ENCODE results near the gene GUCY1A1.

The GUCY1A1 gene

GRCh38 chr4:155694100-155694785 lies 27.6 kb downstream of the GUCY1A1 start:
- DNase-seq: no peak

DNA sequence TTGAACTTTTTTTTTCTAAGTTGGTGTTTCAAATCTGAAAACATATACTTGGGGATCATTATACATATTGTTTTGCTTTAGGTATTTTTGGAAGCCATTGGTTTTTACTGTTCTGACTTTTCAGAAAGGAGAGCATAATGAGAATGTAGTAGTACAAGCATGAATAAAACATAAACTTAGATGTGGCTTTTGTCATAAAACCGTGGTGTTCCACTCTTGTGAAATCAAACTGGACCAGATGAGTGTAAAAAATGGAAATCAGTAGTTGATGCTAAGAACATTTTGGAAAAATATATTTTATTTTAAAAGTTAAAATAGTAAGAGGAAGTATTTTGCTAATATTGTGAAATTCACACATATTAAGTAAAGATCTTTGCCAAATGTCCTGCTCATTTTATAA lies 29.6 kb downstream of the GUCY1A1 start:
- DNase-seq: no peak

GRCh38 chr4:155696726-155697125 lies 30.1 kb downstream of the GUCY1A1 start:
- no peak for DNase-seq

DNA sequence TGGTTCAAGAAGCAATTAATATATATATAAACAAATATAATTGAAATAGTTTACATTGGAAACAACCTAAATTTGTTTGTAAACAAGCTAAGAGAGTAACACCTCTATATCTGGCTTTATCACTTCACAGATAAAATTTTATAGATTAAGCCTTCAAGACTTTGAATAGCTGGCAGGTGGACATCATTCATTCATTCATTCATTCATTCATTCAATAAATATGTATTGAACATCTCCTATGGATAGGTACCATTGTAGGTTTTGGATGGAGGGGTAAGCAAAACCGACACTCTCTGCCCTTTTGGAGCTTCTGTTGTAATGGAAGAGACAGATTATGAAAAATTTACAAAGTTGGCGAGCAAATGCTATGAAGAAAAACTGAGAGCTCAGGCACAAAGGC lies 35.2 kb downstream of the GUCY1A1 start:
- no peak for DNase-seq

GRCh38 chr4:155703486-155704247 lies 37.0 kb downstream of the GUCY1A1 start:
- DNase-seq: no peak

DNA sequence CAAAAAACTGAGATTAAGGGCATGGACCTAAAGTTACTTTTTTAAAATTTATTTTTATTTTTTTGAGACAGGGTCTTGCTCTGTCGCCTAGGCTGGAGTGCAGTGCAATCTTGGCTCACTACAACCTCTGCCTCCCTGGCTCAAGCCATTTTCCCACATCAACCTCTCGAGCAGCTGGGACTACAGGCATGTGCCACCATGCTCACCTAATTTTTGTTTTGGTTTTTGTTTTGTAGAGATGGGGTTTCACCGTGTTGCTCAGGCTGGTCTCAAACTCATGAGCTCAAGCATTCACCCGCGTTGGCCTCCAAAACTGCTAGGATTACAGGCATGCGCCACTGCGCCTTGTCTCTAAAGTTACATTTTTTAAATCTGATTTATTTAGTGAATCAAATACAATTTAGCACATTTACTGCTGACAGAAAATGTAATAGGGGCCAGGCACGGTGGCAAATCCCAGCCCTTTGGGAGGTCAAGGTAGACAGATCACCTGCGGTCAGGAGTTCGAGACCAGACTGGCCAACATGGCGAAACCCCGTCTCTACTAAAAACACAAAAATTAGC lies 38.3 kb downstream of the GUCY1A1 start:
- no peak for DNase-seq

DNA sequence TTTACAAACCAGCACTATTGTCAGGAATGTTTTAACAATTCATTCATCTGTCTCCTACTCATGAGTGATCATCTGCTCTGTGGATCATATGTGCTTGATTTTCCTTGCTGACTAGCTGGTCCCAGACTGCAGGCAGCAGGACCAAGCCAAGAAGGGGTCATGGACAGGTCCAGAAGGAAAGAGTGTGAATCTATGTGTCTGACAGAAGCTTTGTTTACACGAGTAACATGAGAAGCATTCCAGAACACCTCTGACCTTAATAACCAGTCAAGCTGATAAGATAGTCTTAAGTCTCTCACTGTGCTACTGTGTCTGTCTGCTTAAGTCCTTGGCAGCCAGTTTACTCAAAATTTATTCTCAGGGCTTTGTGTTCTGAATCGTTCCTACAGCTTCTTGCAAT lies 39.0 kb downstream of the GUCY1A1 start:
- no peak for DNase-seq

- no peak for DNase-seq
Measured at GRCh38 chr4:155706147-155706546, 39.5 kb downstream of the GUCY1A1 start.

DNA sequence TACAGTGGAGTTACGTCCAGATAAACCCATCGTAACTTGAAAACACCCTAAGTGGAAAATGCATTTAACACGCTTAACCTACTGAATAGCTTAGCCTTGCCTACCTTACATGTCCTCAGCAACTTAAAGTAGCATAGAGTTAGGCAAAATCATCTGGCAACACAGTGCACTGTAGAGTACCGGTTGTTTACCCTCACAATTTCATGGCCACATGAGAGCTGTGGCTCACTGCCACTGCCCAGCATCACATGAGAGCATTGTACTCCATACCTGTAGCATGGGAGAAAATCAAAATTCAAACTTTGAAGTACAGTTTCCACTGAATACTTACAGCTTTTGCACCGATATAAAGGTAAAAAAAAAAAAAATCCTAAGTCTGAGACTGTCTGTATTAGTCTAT lies 40.6 kb downstream of the GUCY1A1 start:
- DNase-seq: no peak

- no peak for DNase-seq
Measured at GRCh38 chr4:155708782-155709181, 42.1 kb downstream of the GUCY1A1 start.

GRCh38 chr4:155709918-155710317 lies 43.3 kb downstream of the GUCY1A1 start:
- peak in 1 of 4 experiments; percentile 19 for DNase-seq

- no peak for DNase-seq
Measured at GRCh38 chr4:155711556-155711955, 44.9 kb downstream of the GUCY1A1 start.

DNA sequence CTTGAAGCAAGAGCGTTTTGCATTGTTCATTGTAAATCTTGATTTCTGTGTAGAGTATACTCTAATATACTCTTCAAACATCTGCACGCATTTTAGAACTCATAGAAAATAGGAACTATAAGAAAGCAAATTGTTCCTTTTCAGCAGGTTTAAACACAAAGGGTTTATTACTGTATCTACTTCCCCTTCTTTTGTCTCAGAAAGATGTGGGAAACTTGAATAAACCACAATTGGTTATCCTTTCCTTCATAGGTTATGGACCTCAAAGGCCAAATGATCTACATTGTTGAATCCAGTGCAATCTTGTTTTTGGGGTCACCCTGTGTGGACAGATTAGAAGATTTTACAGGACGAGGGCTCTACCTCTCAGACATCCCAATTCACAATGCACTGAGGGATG lies 46.2 kb downstream of the GUCY1A1 start:
- peak in 2 of 4 experiments; percentile 33 to 49 for DNase-seq

- no peak for DNase-seq
Measured at GRCh38 chr4:155713911-155714310, 47.3 kb downstream of the GUCY1A1 start.

DNA sequence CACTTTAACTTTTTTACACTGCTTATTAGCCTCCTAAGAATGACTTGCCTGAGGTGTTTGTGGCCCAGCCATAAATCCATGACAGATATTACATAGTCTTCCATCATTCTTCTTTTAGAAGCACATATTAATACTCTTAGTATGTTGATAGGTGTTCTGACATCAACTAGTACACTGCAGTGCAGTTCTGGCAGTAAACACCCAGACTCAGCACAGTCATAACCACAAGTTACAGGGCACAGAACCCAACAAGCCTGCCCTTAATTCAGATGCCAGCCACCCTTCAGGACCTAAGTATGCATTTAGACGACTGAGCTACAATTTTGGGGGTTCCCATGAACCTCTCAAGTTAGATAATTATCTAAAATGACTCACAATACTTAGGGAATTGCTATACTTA lies 55.7 kb downstream of the GUCY1A1 start:
- DNase-seq: no peak

- DNase-seq: no peak
Measured at GRCh38 chr4:155722816-155723499, 56.3 kb downstream of the GUCY1A1 start.

- DNase-seq: no peak
Measured at GRCh38 chr4:155724731-155725130, 58.1 kb downstream of the GUCY1A1 start.

GRCh38 chr4:155734065-155734464 lies 67.4 kb downstream of the GUCY1A1 start:
- no peak for DNase-seq

GRCh38 chr4:155734951-155735350 lies 68.3 kb downstream of the GUCY1A1 start:
- no peak for DNase-seq

GRCh38 chr4:155735496-155735895 lies 68.8 kb downstream of the GUCY1A1 start:
- no peak for DNase-seq

GRCh38 chr4:155738548-155738947 lies 71.9 kb downstream of the GUCY1A1 start:
- DNase-seq: no peak

- DNase-seq: no peak
Measured at GRCh38 chr4:155741546-155741945, 74.9 kb downstream of the GUCY1A1 start.

DNA sequence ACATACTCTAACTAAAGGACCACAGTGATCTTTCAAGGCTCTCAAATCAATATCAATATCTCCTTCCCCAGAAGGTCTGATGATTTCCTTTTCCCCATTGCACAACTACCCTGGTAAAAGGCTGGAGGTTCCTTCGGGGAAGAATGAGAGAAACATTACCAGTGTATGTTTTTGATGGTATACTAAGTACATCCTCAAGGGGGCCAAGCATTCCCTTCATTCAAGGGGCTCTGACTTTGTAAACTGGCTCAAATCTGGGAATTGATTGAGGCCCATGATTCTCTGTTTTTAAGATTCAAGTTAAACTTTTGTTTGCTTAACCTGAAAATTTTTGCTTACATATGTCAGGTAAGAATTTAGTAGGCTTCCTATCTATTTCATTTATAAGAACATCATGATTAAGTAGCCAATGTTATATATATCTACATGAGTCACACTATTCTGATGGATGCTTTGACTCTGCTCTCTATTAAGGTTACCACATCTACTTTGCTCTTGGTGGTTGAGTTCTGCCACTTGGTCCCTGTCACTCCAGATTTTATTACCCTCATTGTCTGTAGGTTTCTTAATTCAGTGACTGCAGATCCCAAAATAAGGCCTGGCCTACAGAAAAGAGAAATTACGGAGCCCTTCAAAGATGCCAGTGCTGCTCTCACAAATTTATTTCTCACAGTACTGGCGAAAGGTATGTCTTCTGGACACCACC lies 75.8 kb downstream of the GUCY1A1 start:
- DNase-seq: no peak
